HCT116 (cell line): ENCODE data around the gene PLXNC1. TPM values are rescaled to one million over a fixed set of nuclear protein-coding genes. Genes with fewer than 3 reads are reported as not detected.

Source experiments
- ATAC-seq: fragments of 200-7000 bp; cut with Tn5 transposase; 2 replicates; pipeline ENCODE4 v1.9.1; 2020; ENCODE audit warnings: mild to moderate bottlenecking, moderate library complexity
- BruUV-seq: library from RNA; stranded (reverse); fragments of 400-500 nt; replicated peaks from 2 replicates; lab custom pipeline; 2021; lab: Mats Ljungman, UMichigan
- CTCF ChIA-PET: fragments of 300-600 bp; sonication (Branson Sonifier 250); formaldehyde crosslinking; loops from one replicate; lab custom pipeline; 2021; ENCODE audit warnings: antibody characterized with exemption; lab: Charles Lee
- POLR2A ChIA-PET: fragments of 300-600, 350-600 bp; sonication (Branson Sonifier 250); formaldehyde crosslinking; loops from one replicate; lab custom pipeline; 2021; ENCODE audit warnings: antibody characterized with exemption; lab: Charles Lee
- RAD21 ChIA-PET, 2 experiments: fragments of 300-600 bp; sonication (Branson Sonifier 250); formaldehyde crosslinking; loops; one replicate each; lab custom pipeline; 2023; ENCODE audit warnings: low total read pairs in 2 of 2; ENCODE audit not compliant: uncharacterized antibody in 2 of 2, unreplicated experiment in 2 of 2, low non-redundant PET in 1 of 2; lab: Charles Lee
- DNase-seq: peaks from one replicate; pipeline ENCODE4 v3.0.0-alpha.2; 2010; ENCODE audit warnings: low read depth, low spot score
- H2AFZ ChIP-seq: fragments of 200-600 bp; shearing (Covaris generic), sonication (generic); 2 replicates; pipeline ENCODE4 v1.6.1; 2017; ENCODE audit warnings: low read depth, mixed run types, mixed read lengths, antibody characterized with exemption, low read length; ENCODE audit not compliant: poor library complexity, severe bottlenecking
- H3K27ac ChIP-seq: 2 replicates; pipeline ENCODE4 v1.5.1; 2012; ENCODE audit warnings: low read depth, low read length
- H3K27me3 ChIP-seq: fragments of 200-600 bp; sonication (generic); 2 replicates; pipeline ENCODE4 v1.6.1; 2016; ENCODE audit warnings: mixed run types, low read length, mixed read lengths; ENCODE audit not compliant: insufficient read depth
- H3K36me3 ChIP-seq, 2 experiments: fragments of 200-500 bp in 1 of 2; fragments of 200-600 bp in 1 of 2; sonication (Bioruptor generic) in 1 of 2; sonication (generic) in 1 of 2; 2 replicates each; pipeline versions ENCODE4 v1.5.1 to v1.6.1; 2014 to 2016; ENCODE audit warnings: low read length in 2 of 2, inconsistent platforms in 1 of 2, mixed read lengths in 1 of 2, mixed run types in 1 of 2; ENCODE audit not compliant: insufficient read depth in 2 of 2, control insufficient read depth in 1 of 2
- H3K4me1 ChIP-seq, 2 experiments: fragments of 200-600 bp in 1 of 2; sonication (generic) in 1 of 2; 2 replicates each; pipeline versions ENCODE4 v1.5.1 to v1.6.1; 2012 to 2017; ENCODE audit warnings: low read length in 2 of 2, inconsistent platforms in 1 of 2, mild to moderate bottlenecking in 1 of 2, mixed read lengths in 1 of 2, mixed run types in 1 of 2, moderate library complexity in 1 of 2; ENCODE audit not compliant: insufficient read depth in 2 of 2, control insufficient read depth in 1 of 2
- H3K4me2 ChIP-seq: fragments of 200-600 bp; sonication (generic); 2 replicates; pipeline ENCODE4 v1.6.1; 2017; ENCODE audit warnings: mixed run types, low read length, mixed read lengths
- H3K4me3 ChIP-seq, 2 experiments: fragments of 200-600 bp in 1 of 2; sonication (generic) in 1 of 2; replicated peaks in 1 of 2; 2 replicates each; pipeline ENCODE4 v1.5.1; 2011 to 2016; ENCODE audit warnings: low read length in 2 of 2, control low read depth in 1 of 2, low read depth in 1 of 2, mild to moderate bottlenecking in 1 of 2, mixed read lengths in 1 of 2, mixed run types in 1 of 2
- H3K79me2 ChIP-seq: fragments of 200-600 bp; sonication (generic); 2 replicates; pipeline ENCODE4 v1.6.1; 2017; ENCODE audit warnings: mild to moderate bottlenecking, mixed run types, low read length, moderate library complexity, mixed read lengths; ENCODE audit not compliant: insufficient read depth
- H3K9ac ChIP-seq: fragments of 200-600 bp; sonication (generic); 2 replicates; pipeline ENCODE4 v1.6.1; 2016; ENCODE audit warnings: low read length, mixed read lengths
- H3K9me2 ChIP-seq: fragments of 200-600 bp; sonication (generic), shearing (Covaris generic); 2 replicates; pipeline ENCODE4 v1.6.1; 2017; ENCODE audit warnings: mixed run types, mild to moderate bottlenecking, moderate library complexity; ENCODE audit not compliant: insufficient read depth
- H3K9me3 ChIP-seq, 2 experiments: fragments of 200-500 bp in 1 of 2; fragments of 200-600 bp in 1 of 2; sonication (Bioruptor generic) in 1 of 2; sonication (generic) in 1 of 2; 2 replicates each; pipeline ENCODE4 v1.6.1; 2014 to 2017; ENCODE audit warnings: low read length in 2 of 2, mixed read lengths in 2 of 2, inconsistent platforms in 1 of 2, low read depth in 1 of 2, mild to moderate bottlenecking in 1 of 2, mixed run types in 1 of 2, moderate library complexity in 1 of 2; ENCODE audit not compliant: control insufficient read depth in 1 of 2, insufficient read depth in 1 of 2
- H4K20me1 ChIP-seq: fragments of 200-600 bp; sonication (generic), shearing (Covaris generic); 2 replicates; pipeline ENCODE4 v1.6.1; 2017; ENCODE audit warnings: mixed run types, mild to moderate bottlenecking, moderate library complexity; ENCODE audit not compliant: insufficient read depth
- CEBPB ChIP-seq: IDR thresholded peaks from 2 replicates; pipeline ENCODE4 v1.6.1; 2012; ENCODE audit warnings: low read depth
- EGR1 ChIP-seq: IDR thresholded peaks from 2 replicates; pipeline ENCODE4 v1.6.1; 2012; ENCODE audit warnings: low read depth
- EZH2 ChIP-seq: fragments of 200-600 bp; sonication (generic); IDR thresholded peaks from 2 replicates; pipeline ENCODE4 v1.6.1; 2017; ENCODE audit warnings: antibody characterized with exemption, mixed run types
- FOSL1 ChIP-seq: IDR thresholded peaks from 2 replicates; pipeline ENCODE4 v1.6.1; 2012; ENCODE audit warnings: low read depth
- POLR2A ChIP-seq: IDR thresholded peaks from 2 replicates; pipeline ENCODE4 v1.7.0; 2011; ENCODE audit warnings: borderline replicate concordance; ENCODE audit not compliant: insufficient read depth, insufficient read length; ENCODE audit errors: extremely low read depth
- POLR2AphosphoS5 ChIP-seq: IDR thresholded peaks from 2 replicates; pipeline ENCODE4 v1.6.1; 2011; ENCODE audit warnings: mild to moderate bottlenecking, low read depth, low read length, moderate library complexity
- RAD21 ChIP-seq: IDR thresholded peaks from 2 replicates; pipeline ENCODE4 v1.6.1; 2012; ENCODE audit warnings: low read depth, mild to moderate bottlenecking
- SIN3A ChIP-seq: IDR thresholded peaks from 2 replicates; pipeline ENCODE4 v1.6.1; 2012; ENCODE audit warnings: low read depth
- SRF ChIP-seq: IDR thresholded peaks from 2 replicates; pipeline ENCODE4 v1.6.1; 2012; ENCODE audit warnings: low read depth
- TCF7L2 ChIP-seq: IDR thresholded peaks from 2 replicates; pipeline ENCODE4 v1.7.0; 2011; ENCODE audit warnings: borderline replicate concordance, inconsistent platforms; ENCODE audit not compliant: insufficient read depth, insufficient read length; ENCODE audit errors: extremely low read depth
- ZFX ChIP-seq: fragments of 450-650 bp; IDR thresholded peaks from 2 replicates; pipeline ENCODE4 v1.6.1; 2017
- intact Hi-C: fragments of 100-400 bp; cut with micrococcal nuclease; formaldehyde crosslinking; loops from 2 replicates; pipeline ENCODE4 v1.10.0; 2022
- total RNA-seq: library from RNA; stranded (reverse); gene quantifications from one replicate; pipeline ENCODE4 v1.2.1, GENCODE V29; 2021; ENCODE audit not compliant: unreplicated experiment
- TF ChIP-seq, protein P1 (sequence below), 3 experiments: fragments of 200-600 bp in 1 of 3; sonication (generic) in 1 of 3; IDR thresholded peaks in 2 of 3; conservative IDR thresholded peaks in 1 of 3; 2 replicates each; pipeline ENCODE4 v1.5.1; 2012 to 2017; ENCODE audit warnings: low read depth in 2 of 3, low read length in 2 of 3, antibody characterized with exemption in 1 of 3, borderline replicate concordance in 1 of 3, control low read depth in 1 of 3, mild to moderate bottlenecking in 1 of 3, mixed read lengths in 1 of 3, mixed run types in 1 of 3, moderate library complexity in 1 of 3; ENCODE audit not compliant: insufficient read depth in 1 of 3
- TF ChIP-seq, protein P2 (sequence below): IDR thresholded peaks from 2 replicates; pipeline ENCODE4 v1.6.1; 2011; ENCODE audit warnings: mild to moderate bottlenecking, low read length, moderate library complexity; ENCODE audit not compliant: insufficient replicate concordance; ENCODE audit errors: extremely low read depth
- TF ChIP-seq, protein P3 (sequence below): IDR thresholded peaks from 2 replicates; pipeline ENCODE4 v1.6.1; 2012; ENCODE audit warnings: low read depth

Gene PLXNC1
- total RNA-seq, 1 experiment from 2014 or later = 0.25 TPM

DNA sequence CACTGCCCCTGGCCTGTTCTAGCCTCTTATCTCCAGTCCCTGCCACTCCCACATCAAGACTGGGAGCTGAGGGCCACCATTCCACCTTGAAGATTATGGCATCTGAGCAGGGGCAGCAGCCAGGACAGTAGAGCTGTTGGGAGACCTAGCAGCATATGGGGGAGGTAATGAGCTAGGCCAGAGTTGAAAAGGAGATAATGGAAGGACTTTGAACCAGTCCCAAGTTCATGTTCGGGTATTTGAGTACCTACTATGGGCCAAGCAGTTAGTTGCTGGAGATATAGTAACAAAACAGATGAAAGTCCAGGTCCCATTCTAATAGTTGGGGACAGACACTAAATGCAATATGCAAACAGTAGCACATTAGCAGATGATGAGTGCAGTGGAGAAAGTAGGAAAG, 151.5 kb downstream of the PLXNC1 start:
- ATAC-seq (no peak), DNase-seq (no peak)
- H3K9me3 ChIP-seq = no peaks in the 10 kb centered on the region
- no peaks in the 10 kb centered on the region for H3K4me1 ChIP-seq
- H3K4me2 ChIP-seq = no peak overlapping the region
- no peak overlapping the region for H3K4me3 ChIP-seq
- H4K20me1 ChIP-seq = no peaks in the 10 kb centered on the region
- H3K79me2 ChIP-seq = no peaks in the 10 kb centered on the region
- intact Hi-C loops = no loop called here
- no peak overlapping the region for H2AFZ ChIP-seq
- no TSS peak for BruUV-seq
- no peak for TF ChIP-seq FOSL1
- no peak for TF ChIP-seq POLR2AphosphoS5
- TF ChIP-seq CEBPB = no peak
- TF ChIP-seq, protein P1, sequence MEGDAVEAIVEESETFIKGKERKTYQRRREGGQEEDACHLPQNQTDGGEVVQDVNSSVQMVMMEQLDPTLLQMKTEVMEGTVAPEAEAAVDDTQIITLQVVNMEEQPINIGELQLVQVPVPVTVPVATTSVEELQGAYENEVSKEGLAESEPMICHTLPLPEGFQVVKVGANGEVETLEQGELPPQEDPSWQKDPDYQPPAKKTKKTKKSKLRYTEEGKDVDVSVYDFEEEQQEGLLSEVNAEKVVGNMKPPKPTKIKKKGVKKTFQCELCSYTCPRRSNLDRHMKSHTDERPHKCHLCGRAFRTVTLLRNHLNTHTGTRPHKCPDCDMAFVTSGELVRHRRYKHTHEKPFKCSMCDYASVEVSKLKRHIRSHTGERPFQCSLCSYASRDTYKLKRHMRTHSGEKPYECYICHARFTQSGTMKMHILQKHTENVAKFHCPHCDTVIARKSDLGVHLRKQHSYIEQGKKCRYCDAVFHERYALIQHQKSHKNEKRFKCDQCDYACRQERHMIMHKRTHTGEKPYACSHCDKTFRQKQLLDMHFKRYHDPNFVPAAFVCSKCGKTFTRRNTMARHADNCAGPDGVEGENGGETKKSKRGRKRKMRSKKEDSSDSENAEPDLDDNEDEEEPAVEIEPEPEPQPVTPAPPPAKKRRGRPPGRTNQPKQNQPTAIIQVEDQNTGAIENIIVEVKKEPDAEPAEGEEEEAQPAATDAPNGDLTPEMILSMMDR (IDR thresholded peaks at IDR 0.05 in 2 of 3, conservative IDR thresholded peaks at IDR 0.05 in 1 of 3; ENCODE audit: borderline replicate concordance in 1 of 3, insufficient read depth in 1 of 3, low read depth in 2 of 3, low read length in 2 of 3) = no peak
- no peak for TF ChIP-seq ZFX
- TF ChIP-seq, protein P2, sequence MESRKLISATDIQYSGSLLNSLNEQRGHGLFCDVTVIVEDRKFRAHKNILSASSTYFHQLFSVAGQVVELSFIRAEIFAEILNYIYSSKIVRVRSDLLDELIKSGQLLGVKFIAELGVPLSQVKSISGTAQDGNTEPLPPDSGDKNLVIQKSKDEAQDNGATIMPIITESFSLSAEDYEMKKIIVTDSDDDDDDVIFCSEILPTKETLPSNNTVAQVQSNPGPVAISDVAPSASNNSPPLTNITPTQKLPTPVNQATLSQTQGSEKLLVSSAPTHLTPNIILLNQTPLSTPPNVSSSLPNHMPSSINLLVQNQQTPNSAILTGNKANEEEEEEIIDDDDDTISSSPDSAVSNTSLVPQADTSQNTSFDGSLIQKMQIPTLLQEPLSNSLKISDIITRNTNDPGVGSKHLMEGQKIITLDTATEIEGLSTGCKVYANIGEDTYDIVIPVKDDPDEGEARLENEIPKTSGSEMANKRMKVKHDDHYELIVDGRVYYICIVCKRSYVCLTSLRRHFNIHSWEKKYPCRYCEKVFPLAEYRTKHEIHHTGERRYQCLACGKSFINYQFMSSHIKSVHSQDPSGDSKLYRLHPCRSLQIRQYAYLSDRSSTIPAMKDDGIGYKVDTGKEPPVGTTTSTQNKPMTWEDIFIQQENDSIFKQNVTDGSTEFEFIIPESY = no peak
- TF ChIP-seq POLR2A = no peak
- TF ChIP-seq SIN3A = no peak
- TF ChIP-seq TCF7L2 = no peak
- TF ChIP-seq EGR1 = no peak
- no peak for TF ChIP-seq SRF
- TF ChIP-seq, protein P3, sequence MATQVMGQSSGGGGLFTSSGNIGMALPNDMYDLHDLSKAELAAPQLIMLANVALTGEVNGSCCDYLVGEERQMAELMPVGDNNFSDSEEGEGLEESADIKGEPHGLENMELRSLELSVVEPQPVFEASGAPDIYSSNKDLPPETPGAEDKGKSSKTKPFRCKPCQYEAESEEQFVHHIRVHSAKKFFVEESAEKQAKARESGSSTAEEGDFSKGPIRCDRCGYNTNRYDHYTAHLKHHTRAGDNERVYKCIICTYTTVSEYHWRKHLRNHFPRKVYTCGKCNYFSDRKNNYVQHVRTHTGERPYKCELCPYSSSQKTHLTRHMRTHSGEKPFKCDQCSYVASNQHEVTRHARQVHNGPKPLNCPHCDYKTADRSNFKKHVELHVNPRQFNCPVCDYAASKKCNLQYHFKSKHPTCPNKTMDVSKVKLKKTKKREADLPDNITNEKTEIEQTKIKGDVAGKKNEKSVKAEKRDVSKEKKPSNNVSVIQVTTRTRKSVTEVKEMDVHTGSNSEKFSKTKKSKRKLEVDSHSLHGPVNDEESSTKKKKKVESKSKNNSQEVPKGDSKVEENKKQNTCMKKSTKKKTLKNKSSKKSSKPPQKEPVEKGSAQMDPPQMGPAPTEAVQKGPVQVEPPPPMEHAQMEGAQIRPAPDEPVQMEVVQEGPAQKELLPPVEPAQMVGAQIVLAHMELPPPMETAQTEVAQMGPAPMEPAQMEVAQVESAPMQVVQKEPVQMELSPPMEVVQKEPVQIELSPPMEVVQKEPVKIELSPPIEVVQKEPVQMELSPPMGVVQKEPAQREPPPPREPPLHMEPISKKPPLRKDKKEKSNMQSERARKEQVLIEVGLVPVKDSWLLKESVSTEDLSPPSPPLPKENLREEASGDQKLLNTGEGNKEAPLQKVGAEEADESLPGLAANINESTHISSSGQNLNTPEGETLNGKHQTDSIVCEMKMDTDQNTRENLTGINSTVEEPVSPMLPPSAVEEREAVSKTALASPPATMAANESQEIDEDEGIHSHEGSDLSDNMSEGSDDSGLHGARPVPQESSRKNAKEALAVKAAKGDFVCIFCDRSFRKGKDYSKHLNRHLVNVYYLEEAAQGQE = no peak
- no peak for TF ChIP-seq EZH2
- TF ChIP-seq RAD21 = no peak
- RAD21 ChIA-PET = no interaction called here
- CTCF ChIA-PET = no interaction called here
- peaks cover 0 to 5% of the 10 kb centered on the region in 2 experiments; a peak in 1 of 4 replicates for H3K36me3 ChIP-seq
- H3K27me3 ChIP-seq = no peaks in the 10 kb centered on the region
- no peaks in the 10 kb centered on the region for H3K9me2 ChIP-seq
- POLR2A ChIA-PET = no interaction called here
- H3K9ac ChIP-seq = no peak overlapping the region
- H3K27ac ChIP-seq = no peak overlapping the region
